Psoas muscle (tissue), 8 donors: ENCODE results near the gene FZD8. TPM values are rescaled to one million over a fixed set of nuclear protein-coding genes. Genes with fewer than 3 reads are reported as not detected.

Experiments
- ATAC-seq, 4 donors: fragments of 200-7000 bp; cut with Tn5 transposase; one replicate each; pipeline ENCODE4 v1.9.1; 2020; ENCODE audit warnings: moderate library complexity in 3 of 4, mild to moderate bottlenecking in 2 of 4
- DNase-seq, 2 donors: peaks; one replicate each; pipeline ENCODE4 v3.0.0-alpha.2; 2020
- H3K27ac ChIP-seq: fragments of 200-600 bp; one replicate; pipeline ENCODE4 v1.8.0; 2022
- H3K27me3 ChIP-seq, 3 donors: fragments of 200-600 bp in 1 of 3; one replicate each; pipeline versions ENCODE4 v1.6.1 to v1.8.0; 2013 to 2022; ENCODE audit warnings: low read length in 2 of 3, mild to moderate bottlenecking in 2 of 3, moderate library complexity in 1 of 3; ENCODE audit not compliant: insufficient read depth in 3 of 3
- H3K36me3 ChIP-seq, 2 donors: fragments of 200-600 bp in 1 of 2; one replicate each; pipeline versions ENCODE4 v1.6.1 to v1.8.0; 2013 to 2022; ENCODE audit warnings: low read depth in 1 of 2, mild to moderate bottlenecking in 1 of 2, moderate library complexity in 1 of 2; ENCODE audit not compliant: insufficient read depth in 1 of 2
- H3K4me1 ChIP-seq: fragments of 200-600 bp; one replicate; pipeline ENCODE4 v1.8.0; 2022
- H3K4me3 ChIP-seq: fragments of 200-600 bp; one replicate; pipeline ENCODE4 v1.8.0; 2022; ENCODE audit warnings: mild to moderate bottlenecking
- H3K9me3 ChIP-seq: fragments of 200-600 bp; one replicate; pipeline ENCODE4 v1.8.0; 2022
- WGBS, 3 donors: extraction: QIAGEN DNeasy Blood & Tissue Kit; methylation state at CpG; one replicate each; pipeline versions ENCODE4 v1.1.6 to v1.1.7; 2013; 5-methylcytosine and 5-hydroxymethylcytosine counted together
- intact Hi-C, 2 donors: fragments of 100-400 bp; cut with DNase I; formaldehyde crosslinking; loops; one replicate each; pipeline versions ENCODE4 v1.11.0 to v1.14.2; 2022
- polyA plus RNA-seq, 3 donors: library from polyadenylated mRNA; stranded (reverse); fragments of 200-250 nt; gene quantifications; one replicate each; pipeline ENCODE4 v1.2.3, GENCODE V29; 2013
- total RNA-seq, 4 donors: library from RNA; stranded (reverse); fragmentation: NEBNext Ultra II Directional in 2 of 4; extraction: Animal tissue kit (Norgen Biotek cat#: 25700) in 2 of 4; gene quantifications; one replicate each; pipeline versions ENCODE4 v1.2.1 to v1.2.4, GENCODE V29; 2021 to 2023
- TF ChIP-seq, protein P1 (sequence below): fragments of 200-600 bp; IDR thresholded peaks from one replicate; pipeline ENCODE4 v1.8.0; 2022; ENCODE audit warnings: antibody characterized with exemption
- donor health status: healthy with polysubstance abuse.
- donor health status: DM: no; HTN: no; CAD: no; lungs with moderate emphysema.
- donor health status: Bipolar disorder and iron deficiency.
- donor health status: healthy.
- donor health status: DM: yes; HTN: yes; CAD: no.
- donor health status: DM: no; HTN: no; CAD: no.
- donor health status: DM: no; HTN: no; CAD: no.
- donor health status: DM: yes; HTN: yes; CAD: no.

FZD8 gene
- total and polyA plus RNA-seq, 7 donors, result 1.4 to 6.1 (median 4.1) TPM

DNA sequence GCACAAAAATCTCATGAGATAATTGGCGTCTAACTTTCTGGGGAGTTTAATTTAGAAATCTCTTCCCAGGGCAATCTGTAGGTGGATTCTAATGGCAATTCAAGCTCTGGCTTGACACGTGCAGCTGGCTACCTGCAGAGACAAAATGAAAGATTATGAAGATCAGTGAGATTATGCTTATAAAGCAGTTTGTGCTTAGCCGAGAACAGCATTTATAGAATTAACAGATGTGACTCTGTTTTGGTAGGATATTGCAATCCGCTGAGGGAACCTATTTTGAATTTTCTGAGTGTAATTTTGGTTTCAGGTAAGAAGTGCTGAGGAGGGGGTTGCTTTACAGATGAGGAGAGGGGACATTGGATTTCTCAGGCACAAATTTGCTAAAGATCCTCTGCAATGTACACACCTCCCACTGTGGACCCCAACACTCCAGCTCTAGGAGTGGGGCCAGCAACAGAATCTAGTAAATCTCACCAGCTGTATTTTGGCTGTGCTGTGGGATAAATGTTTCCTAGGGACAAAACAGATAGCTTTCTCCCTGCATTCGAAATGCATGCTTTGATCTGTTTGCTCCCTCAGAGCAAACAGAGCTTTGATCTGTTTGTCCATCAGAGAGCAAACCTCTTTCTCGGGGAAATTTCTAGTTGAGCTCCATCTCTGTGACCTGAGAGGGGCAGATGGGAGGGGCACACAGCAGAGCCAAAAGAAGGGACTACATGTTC, 29.6 kb downstream of the FZD8 start:
- Histone ChIP-seq H3K4me1 (peaks cover 9% of the 10 kb centered on the region), H3K27ac (no peak overlapping the region), H3K36me3 (no peaks in the 10 kb centered on the region), H3K27me3 (peaks cover 0 to 33% (median 14%) of the 10 kb centered on the region in 3 donors), H3K4me3 (no peak overlapping the region), H3K9me3 (no peaks in the 10 kb centered on the region)
- ATAC-seq, result no peak
- TF ChIP-seq, protein P1, sequence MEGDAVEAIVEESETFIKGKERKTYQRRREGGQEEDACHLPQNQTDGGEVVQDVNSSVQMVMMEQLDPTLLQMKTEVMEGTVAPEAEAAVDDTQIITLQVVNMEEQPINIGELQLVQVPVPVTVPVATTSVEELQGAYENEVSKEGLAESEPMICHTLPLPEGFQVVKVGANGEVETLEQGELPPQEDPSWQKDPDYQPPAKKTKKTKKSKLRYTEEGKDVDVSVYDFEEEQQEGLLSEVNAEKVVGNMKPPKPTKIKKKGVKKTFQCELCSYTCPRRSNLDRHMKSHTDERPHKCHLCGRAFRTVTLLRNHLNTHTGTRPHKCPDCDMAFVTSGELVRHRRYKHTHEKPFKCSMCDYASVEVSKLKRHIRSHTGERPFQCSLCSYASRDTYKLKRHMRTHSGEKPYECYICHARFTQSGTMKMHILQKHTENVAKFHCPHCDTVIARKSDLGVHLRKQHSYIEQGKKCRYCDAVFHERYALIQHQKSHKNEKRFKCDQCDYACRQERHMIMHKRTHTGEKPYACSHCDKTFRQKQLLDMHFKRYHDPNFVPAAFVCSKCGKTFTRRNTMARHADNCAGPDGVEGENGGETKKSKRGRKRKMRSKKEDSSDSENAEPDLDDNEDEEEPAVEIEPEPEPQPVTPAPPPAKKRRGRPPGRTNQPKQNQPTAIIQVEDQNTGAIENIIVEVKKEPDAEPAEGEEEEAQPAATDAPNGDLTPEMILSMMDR, result no peak
- WGBS, 3 donors, result 50 to 52% (median 51%) methylated on average over 6 of the region's 6 CpGs
- intact Hi-C loops, result no loop called here
- no peak for DNase-seq

DNA sequence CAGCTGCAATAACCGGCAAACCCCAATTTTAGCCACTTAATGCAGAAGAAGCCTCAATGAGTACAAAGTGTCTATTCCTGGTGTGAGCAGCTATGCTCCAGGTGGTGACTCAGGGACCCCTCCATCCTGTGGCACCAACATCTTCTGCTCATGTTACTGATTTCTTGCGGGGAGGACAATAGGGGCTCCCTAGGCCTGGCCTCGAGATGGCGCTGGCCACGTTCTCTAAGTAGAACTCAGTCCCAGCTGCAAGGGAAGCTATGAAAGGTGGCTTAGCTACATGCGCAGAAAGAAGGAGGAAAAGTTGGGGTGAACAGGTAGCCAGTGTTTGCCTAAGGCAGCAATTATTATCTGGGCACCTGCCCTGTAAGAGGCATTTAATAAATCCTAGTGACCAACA, 30.3 kb downstream of the FZD8 start:
- Histone ChIP-seq H3K27me3 (peaks cover 0 to 41% (median 18%) of the 10 kb centered on the region in 3 donors), H3K27ac (no peak overlapping the region), H3K9me3 (no peaks in the 10 kb centered on the region), H3K36me3 (no peaks in the 10 kb centered on the region), H3K4me3 (no peak overlapping the region), H3K4me1 (peaks cover 10% of the 10 kb centered on the region)
- no peak for DNase-seq
- 80 to 88% (median 82%) methylated on average over 6 of the region's 6 CpGs for WGBS, 3 donors
- TF ChIP-seq, protein P1, result no peak
- intact Hi-C loops, result no loop called here
- no peak for ATAC-seq

DNA sequence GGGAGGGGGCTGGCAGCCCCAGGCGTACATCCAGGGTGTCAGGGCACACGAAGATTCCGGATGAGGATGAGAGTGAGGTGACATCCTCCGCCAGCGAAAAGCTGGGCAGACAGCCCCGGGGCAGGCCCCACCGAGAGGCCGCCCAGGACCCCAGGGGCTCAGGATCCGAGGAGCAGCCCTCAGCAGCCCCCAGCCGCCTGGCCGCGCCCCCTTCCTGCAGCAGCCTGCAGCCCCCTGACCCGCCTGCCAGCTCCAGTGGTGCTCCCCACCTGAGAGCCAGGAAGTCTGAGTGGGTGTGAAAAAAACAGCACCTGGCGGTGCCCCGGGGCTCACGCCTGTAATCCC, 33.8 kb downstream of the FZD8 start:
- Histone ChIP-seq H3K27me3 (peaks cover 0 to 65% (median 18%) of the 10 kb centered on the region in 3 donors), H3K4me1 (peaks cover 10% of the 10 kb centered on the region), H3K36me3 (no peaks in the 10 kb centered on the region), H3K27ac (no peak overlapping the region), H3K4me3 (peak overlapping the region; percentile 63), H3K9me3 (no peaks in the 10 kb centered on the region)
- intact Hi-C loops, result no loop called here
- 66 to 74% (median 73%) methylated on average over 16 of the region's 16 CpGs for WGBS, 3 donors
- DNase-seq, result no peak
- TF ChIP-seq, protein P1, result no peak
- no peak for ATAC-seq

DNA sequence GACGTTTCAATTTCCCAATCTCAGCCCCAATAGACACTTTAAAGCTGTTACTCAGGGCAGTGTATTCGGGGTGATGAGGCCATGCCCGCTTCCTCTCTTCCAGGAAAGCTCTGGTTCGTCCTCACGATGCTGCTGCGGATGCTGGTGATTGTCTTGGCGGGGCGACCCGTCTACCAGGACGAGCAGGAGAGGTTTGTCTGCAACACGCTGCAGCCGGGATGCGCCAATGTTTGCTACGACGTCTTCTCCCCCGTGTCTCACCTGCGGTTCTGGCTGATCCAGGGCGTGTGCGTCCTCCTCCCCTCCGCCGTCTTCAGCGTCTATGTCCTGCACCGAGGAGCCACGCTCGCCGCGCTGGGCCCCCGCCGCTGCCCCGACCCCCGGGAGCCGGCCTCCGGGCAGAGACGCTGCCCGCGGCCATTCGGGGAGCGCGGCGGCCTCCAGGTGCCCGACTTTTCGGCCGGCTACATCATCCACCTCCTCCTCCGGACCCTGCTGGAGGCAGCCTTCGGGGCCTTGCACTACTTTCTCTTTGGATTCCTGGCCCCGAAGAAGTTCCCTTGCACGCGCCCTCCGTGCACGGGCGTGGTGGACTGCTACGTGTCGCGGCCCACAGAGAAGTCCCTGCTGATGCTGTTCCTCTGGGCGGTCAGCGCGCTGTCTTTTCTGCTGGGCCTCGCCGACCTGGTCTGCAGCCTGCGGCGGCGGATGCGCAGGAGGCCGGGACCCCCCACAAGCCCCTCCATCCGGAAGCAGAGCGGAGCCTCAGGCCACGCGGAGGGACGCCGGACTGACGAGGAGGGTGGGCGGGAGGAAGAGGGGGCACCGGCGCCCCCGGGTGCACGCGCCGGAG, 34.4 kb downstream of the FZD8 start:
- WGBS, 3 donors, result 11 to 20% (median 15%) methylated on average over 73 to 78 of the region's 78 CpGs
- Histone ChIP-seq H3K36me3 (no peaks in the 10 kb centered on the region), H3K27me3 (peaks cover 0 to 68% (median 18%) of the 10 kb centered on the region in 3 donors), H3K27ac (no peak overlapping the region), H3K4me1 (peaks cover 10% of the 10 kb centered on the region), H3K9me3 (no peaks in the 10 kb centered on the region), H3K4me3 (peak overlapping the region; percentile 63)
- TF ChIP-seq, protein P1, result no peak
- ATAC-seq (peak in 1 of 4 donors; percentile 17), DNase-seq (peak in 1 of 2 donors; percentile 15)
- intact Hi-C loops, result no loop called here
